Lung (tissue), 12 donors: ENCODE measurements around the gene CELSR3. TPM values are rescaled to one million over a fixed set of nuclear protein-coding genes. Genes with fewer than 3 reads are reported as not detected.

Experiments used
- ATAC-seq: fragments of 200-7000 bp; cut with Tn5 transposase; one replicate; pipeline ENCODE4 v1.9.1; 2020; ENCODE audit warnings: moderate number of reproducible peaks; ENCODE audit not compliant: insufficient read depth, low FRiP score
- DNase-seq, 3 donors: peaks; one replicate each; pipeline ENCODE4 v3.0.0-alpha.2; 2013 to 2017
- H3K27ac ChIP-seq, 2 donors: one replicate each; pipeline ENCODE4 v1.5.1; 2013; ENCODE audit warnings: mild to moderate bottlenecking in 2 of 2, moderate library complexity in 2 of 2, control low read depth in 1 of 2, inconsistent platforms in 1 of 2, low read depth in 1 of 2, low read length in 1 of 2
- H3K27me3 ChIP-seq, 3 donors: one replicate each; pipeline ENCODE4 v1.5.1; 2013; ENCODE audit warnings: low read length in 2 of 3; ENCODE audit not compliant: control insufficient read depth in 3 of 3, insufficient read depth in 3 of 3
- H3K36me3 ChIP-seq, 4 donors: one replicate each; pipeline ENCODE4 v1.5.1; 2013; ENCODE audit warnings: low read length in 4 of 4, mild to moderate bottlenecking in 1 of 4, moderate library complexity in 1 of 4; ENCODE audit not compliant: control insufficient read depth in 4 of 4, insufficient read depth in 4 of 4
- H3K4me1 ChIP-seq, 5 donors: one replicate each; pipeline ENCODE4 v1.5.1; 2013; ENCODE audit warnings: low read length in 5 of 5, mild to moderate bottlenecking in 2 of 5, moderate library complexity in 1 of 5; ENCODE audit not compliant: control insufficient read depth in 5 of 5, insufficient read depth in 5 of 5
- H3K4me3 ChIP-seq: one replicate; pipeline ENCODE4 v1.5.1; 2013; ENCODE audit warnings: mild to moderate bottlenecking, control low read depth, moderate library complexity
- H3K9ac ChIP-seq, 2 donors: one replicate each; pipeline ENCODE4 v1.5.1; 2013; ENCODE audit warnings: low read length in 2 of 2, control low read depth in 1 of 2; ENCODE audit not compliant: insufficient read depth in 1 of 2
- H3K9me3 ChIP-seq, 4 donors: one replicate each; pipeline ENCODE4 v1.5.1; 2013; ENCODE audit warnings: low read length in 3 of 4, mild to moderate bottlenecking in 1 of 4, moderate library complexity in 1 of 4; ENCODE audit not compliant: control insufficient read depth in 4 of 4, insufficient read depth in 3 of 4
- WGBS, 2 donors: extraction: QIAGEN DNeasy Blood & Tissue Kit; methylation state at CpG; one replicate each; pipeline ENCODE4 v1.1.7; 2013; 5-methylcytosine and 5-hydroxymethylcytosine counted together
- polyA plus RNA-seq, 2 donors: library from polyadenylated mRNA; stranded (reverse); fragments of 200-250 nt; gene quantifications; one replicate each; pipeline ENCODE4 v1.2.1, GENCODE V29; 2013
- total RNA-seq, 2 donors: library from RNA; depleted of rRNA in 1 of 2; stranded (reverse); fragments of >200 nt in 1 of 2; gene quantifications; one replicate each; pipeline ENCODE4 v1.2.1, GENCODE V29; 2014 to 2021
- TF ChIP-seq, protein P1 (sequence below): IDR thresholded peaks from 2 replicates; pipeline ENCODE4 v1.5.1; 2012; ENCODE audit warnings: mild to moderate bottlenecking; ENCODE audit errors: control extremely low read depth, extremely low read depth
- donor health status: control.
- donor health status: control.
- donor health status: Bipolar disorder and iron deficiency.
- donor health status: healthy.
- donor health status: DM: yes; HTN: yes; CAD: no.

Gene CELSR3
- total and polyA plus RNA-seq, 4 donors: 0.71 to 2.0 (median 1.4) TPM

DNA sequence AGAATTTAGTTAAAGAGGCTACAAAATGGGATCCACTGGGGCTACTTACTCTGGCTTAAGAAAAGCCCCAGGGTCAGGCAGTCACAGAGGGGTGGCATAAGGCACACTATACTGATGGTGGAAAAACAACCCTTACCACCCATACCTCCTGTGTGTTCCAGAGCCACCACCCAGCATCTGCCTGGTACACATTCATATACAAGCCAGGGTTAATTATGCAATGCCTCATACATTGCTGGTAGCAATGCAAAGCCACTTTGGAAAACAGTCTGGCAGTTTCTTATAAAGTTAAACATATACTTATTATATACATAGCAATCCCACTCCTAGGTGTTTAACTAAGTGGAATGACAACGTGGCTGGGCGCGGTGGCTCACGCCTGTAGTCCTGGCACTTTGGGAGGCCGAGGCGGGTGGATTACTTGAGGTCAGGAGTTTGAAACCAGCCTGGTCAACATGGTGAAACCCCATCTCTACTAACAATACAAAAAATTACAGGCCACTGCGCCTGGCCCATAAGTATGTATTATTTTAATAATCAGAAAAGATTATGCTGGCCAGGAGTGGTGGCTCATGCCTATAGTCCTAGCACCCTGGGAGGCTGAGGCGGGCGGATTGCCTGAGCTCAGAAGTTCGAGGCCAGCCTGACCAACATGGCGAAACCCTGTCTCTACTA, 38.2 kb upstream of the CELSR3 start:
- Histone ChIP-seq H3K9me3 (no peaks in the 10 kb centered on the region), H3K4me3 (no peak overlapping the region), H3K27me3 (no peaks in the 10 kb centered on the region), H3K27ac (no peak overlapping the region), H3K36me3 (peaks cover 4 to 26% (median 17%) of the 10 kb centered on the region in 4 donors), H3K9ac (no peak overlapping the region), H3K4me1 (peaks cover 0 to 6% (median 3%) of the 10 kb centered on the region in 5 donors)
- DNase-seq (no peak), ATAC-seq (no peak)
- 90% methylated on average over 11 of the region's 11 CpGs for WGBS, 2 donors
- TF ChIP-seq, protein P1, sequence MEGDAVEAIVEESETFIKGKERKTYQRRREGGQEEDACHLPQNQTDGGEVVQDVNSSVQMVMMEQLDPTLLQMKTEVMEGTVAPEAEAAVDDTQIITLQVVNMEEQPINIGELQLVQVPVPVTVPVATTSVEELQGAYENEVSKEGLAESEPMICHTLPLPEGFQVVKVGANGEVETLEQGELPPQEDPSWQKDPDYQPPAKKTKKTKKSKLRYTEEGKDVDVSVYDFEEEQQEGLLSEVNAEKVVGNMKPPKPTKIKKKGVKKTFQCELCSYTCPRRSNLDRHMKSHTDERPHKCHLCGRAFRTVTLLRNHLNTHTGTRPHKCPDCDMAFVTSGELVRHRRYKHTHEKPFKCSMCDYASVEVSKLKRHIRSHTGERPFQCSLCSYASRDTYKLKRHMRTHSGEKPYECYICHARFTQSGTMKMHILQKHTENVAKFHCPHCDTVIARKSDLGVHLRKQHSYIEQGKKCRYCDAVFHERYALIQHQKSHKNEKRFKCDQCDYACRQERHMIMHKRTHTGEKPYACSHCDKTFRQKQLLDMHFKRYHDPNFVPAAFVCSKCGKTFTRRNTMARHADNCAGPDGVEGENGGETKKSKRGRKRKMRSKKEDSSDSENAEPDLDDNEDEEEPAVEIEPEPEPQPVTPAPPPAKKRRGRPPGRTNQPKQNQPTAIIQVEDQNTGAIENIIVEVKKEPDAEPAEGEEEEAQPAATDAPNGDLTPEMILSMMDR: no peak

DNA sequence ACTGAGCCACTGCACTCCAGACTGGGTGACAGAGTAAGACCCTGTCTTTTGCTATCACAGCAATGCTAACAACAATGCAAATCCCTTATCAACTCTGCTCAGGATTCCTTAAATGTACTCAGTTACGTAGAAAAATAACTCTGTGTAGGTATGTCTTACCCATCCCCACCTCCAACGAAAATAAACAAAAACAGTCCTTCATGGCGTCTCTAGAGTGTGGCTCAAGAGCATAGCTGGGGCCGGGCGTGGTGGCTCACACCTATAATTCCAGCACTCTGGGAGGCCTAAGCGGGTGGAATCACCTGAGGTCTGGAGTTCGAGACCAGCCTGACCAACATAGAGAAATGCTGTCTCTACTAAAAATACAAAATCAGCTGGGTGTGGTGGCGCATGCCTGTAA, 36.2 kb upstream of the CELSR3 start:
- peaks cover 4 to 36% (median 25%) of the 10 kb centered on the region in 4 donors for H3K36me3 ChIP-seq
- 85 to 94% methylated on average over 8 of the region's 8 CpGs for WGBS, 2 donors

DNA sequence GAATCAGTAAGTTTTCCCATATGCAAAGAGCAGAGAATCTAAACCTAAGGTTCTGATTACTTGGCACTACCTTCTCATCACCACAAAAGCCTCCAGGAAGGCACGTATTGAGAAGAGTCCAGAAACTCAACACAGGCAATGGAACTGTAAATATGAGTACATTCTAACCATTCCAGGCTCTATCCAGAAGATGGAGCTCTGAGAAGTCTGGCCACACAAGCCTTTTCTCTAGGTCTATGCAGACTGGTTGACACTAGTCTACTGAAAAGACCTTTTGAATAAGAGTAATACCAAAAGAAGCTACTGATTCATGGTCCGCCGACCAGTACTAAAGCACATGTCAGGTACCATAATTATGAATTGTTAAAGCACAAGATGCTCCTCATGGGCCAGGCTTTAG, 35.3 kb upstream of the CELSR3 start:
- no peaks in the 10 kb centered on the region for H3K27me3 ChIP-seq
- H3K36me3 ChIP-seq: peaks cover 6 to 45% (median 34%) of the 10 kb centered on the region in 4 donors
- H3K4me1 ChIP-seq: peaks cover 0 to 15% (median 9%) of the 10 kb centered on the region in 5 donors
- ATAC-seq (no peak), DNase-seq (no peak)
- no peaks in the 10 kb centered on the region for H3K9me3 ChIP-seq
- H3K9ac ChIP-seq: no peak overlapping the region
- no peak overlapping the region for H3K27ac ChIP-seq
- WGBS, 2 donors: 88 to 94% methylated on average over 3 of the region's 3 CpGs
- no peak overlapping the region for H3K4me3 ChIP-seq
- TF ChIP-seq, protein P1: no peak

More for the DNA sequence above, 36.2 kb upstream of the CELSR3 start:
- peaks cover 0 to 15% (median 9%) of the 10 kb centered on the region in 5 donors for H3K4me1 ChIP-seq
- DNase-seq (no peak), ATAC-seq (no peak)
- no peaks in the 10 kb centered on the region for H3K9me3 ChIP-seq
- no peak overlapping the region for H3K27ac ChIP-seq
- H3K4me3 ChIP-seq: no peak overlapping the region
- no peak overlapping the region for H3K9ac ChIP-seq
- no peaks in the 10 kb centered on the region for H3K27me3 ChIP-seq
- TF ChIP-seq, protein P1: no peak
